Muscle layer of duodenum (tissue), 2 donors: ENCODE data around the gene OTC.

ENCODE experiments used
- H3K27ac ChIP-seq: one replicate; pipeline ENCODE4 v1.7.0; 2013; ENCODE audit warnings: mild to moderate bottlenecking, low read length
- H3K27me3 ChIP-seq: one replicate; pipeline ENCODE4 v1.7.0; 2013; ENCODE audit warnings: low read depth, mild to moderate bottlenecking, control low read depth, low read length
- H3K36me3 ChIP-seq, 2 donors: one replicate each; pipeline ENCODE4 v1.7.0; 2013; ENCODE audit warnings: low read length in 2 of 2, control low read depth in 1 of 2, mild to moderate bottlenecking in 1 of 2; ENCODE audit not compliant: insufficient read depth in 2 of 2, control insufficient read depth in 1 of 2
- H3K4me1 ChIP-seq, 2 donors: one replicate each; pipeline ENCODE4 v1.7.0; 2013; ENCODE audit warnings: low read length in 2 of 2, mild to moderate bottlenecking in 2 of 2, control low read depth in 1 of 2, moderate library complexity in 1 of 2; ENCODE audit not compliant: insufficient read depth in 2 of 2, control insufficient read depth in 1 of 2
- H3K4me3 ChIP-seq, 2 donors: one replicate each; pipeline ENCODE4 v1.7.0; 2013; ENCODE audit warnings: low read length in 2 of 2, low read depth in 1 of 2, mild to moderate bottlenecking in 1 of 2
- H3K9me3 ChIP-seq, 2 donors: one replicate each; pipeline ENCODE4 v1.7.0; 2013; ENCODE audit warnings: low read length in 2 of 2, control low read depth in 1 of 2, mild to moderate bottlenecking in 1 of 2; ENCODE audit not compliant: control insufficient read depth in 1 of 2
- donor health status: healthy.

Gene OTC

GRCh38 chrX:38363046-38363445 lies 10.6 kb downstream of the OTC start:
- no peak overlapping the region for H3K4me3 ChIP-seq
- peak overlapping the region; percentile 16 for H3K27ac ChIP-seq
- H3K27me3 ChIP-seq: no peaks in the 10 kb centered on the region
- H3K4me1 ChIP-seq: no peaks in the 10 kb centered on the region
- no peaks in the 10 kb centered on the region for H3K36me3 ChIP-seq
- H3K9me3 ChIP-seq: no peaks in the 10 kb centered on the region

- H3K27ac ChIP-seq: no peak overlapping the region
- H3K4me1 ChIP-seq: no peaks in the 10 kb centered on the region
- no peaks in the 10 kb centered on the region for H3K27me3 ChIP-seq
- no peaks in the 10 kb centered on the region for H3K9me3 ChIP-seq
- no peak overlapping the region for H3K4me3 ChIP-seq
- H3K36me3 ChIP-seq: no peaks in the 10 kb centered on the region
Observed at GRCh38 chrX:38365954-38366353, 13.6 kb downstream of the OTC start.

DNA sequence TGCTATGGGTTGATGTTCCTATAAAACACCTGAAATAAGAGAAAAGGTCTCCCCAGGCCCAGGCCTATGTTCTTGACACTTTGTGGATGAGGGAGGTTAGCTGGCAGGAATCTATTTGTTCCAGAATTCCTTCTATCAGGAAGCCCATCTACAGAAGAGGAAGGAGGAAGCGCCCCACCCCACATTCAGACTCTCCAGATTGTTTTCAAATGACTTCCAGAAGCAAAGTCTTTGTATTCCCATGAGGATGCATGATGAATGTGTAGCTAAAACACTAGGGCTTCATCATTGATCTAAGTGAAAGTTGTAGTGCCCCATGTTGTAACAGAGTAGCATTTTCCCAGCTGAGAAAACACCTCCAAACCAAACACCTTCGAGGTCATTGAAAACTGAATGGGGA lies 16.4 kb downstream of the OTC start:
- Histone ChIP-seq H3K4me1 (no peaks in the 10 kb centered on the region), H3K36me3 (no peaks in the 10 kb centered on the region), H3K27me3 (no peaks in the 10 kb centered on the region), H3K9me3 (no peaks in the 10 kb centered on the region), H3K4me3 (no peak overlapping the region), H3K27ac (no peak overlapping the region)

DNA sequence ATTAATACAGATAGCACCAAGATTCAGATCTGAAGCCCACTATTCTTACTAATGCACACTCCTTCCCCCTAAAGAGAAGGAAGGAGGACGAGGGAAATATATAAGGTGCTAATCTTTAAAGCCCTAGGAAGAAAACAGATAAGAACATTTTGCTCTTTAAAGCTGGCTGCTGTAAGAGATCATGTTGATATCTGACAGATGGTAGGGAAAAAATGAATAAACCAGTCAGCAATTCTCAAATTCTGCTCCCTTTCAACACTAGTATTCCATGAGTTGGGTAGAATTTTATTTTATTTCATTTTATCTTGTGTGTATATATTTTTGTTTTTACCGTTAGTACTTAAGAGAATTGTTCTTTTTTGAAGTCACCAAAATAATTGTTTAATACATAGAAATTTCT lies 19.2 kb downstream of the OTC start:
- H3K36me3 ChIP-seq: no peaks in the 10 kb centered on the region
- no peak overlapping the region for H3K4me3 ChIP-seq
- no peaks in the 10 kb centered on the region for H3K4me1 ChIP-seq
- no peak overlapping the region for H3K27ac ChIP-seq
- H3K9me3 ChIP-seq: no peaks in the 10 kb centered on the region
- no peaks in the 10 kb centered on the region for H3K27me3 ChIP-seq

DNA sequence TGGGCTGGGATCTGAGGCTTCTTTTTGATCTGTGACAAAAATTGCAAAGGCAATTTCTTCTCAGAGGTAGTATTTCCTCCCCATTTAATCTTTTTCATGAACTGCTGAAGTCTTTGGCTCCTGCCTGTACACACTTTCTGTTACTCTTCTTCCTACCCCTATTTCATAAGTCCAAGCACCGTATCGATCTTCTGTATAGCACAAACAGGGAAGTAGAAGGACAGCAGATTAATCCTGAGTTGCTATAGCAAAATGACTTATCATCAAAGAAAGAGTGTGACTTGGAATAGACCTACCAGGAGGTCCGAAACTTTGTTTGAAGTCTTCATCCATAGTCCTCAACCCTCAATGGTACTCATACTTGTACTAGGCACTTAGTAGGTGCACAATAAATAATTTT lies 22.0 kb downstream of the OTC start:
- no peaks in the 10 kb centered on the region for H3K4me1 ChIP-seq
- H3K27me3 ChIP-seq: no peaks in the 10 kb centered on the region
- H3K36me3 ChIP-seq: no peaks in the 10 kb centered on the region
- H3K9me3 ChIP-seq: no peaks in the 10 kb centered on the region
- no peak overlapping the region for H3K27ac ChIP-seq
- H3K4me3 ChIP-seq: no peak overlapping the region

- Histone ChIP-seq H3K9me3 (no peaks in the 10 kb centered on the region), H3K27ac (no peak overlapping the region), H3K27me3 (no peaks in the 10 kb centered on the region), H3K4me3 (no peak overlapping the region), H3K36me3 (no peaks in the 10 kb centered on the region), H3K4me1 (no peaks in the 10 kb centered on the region)
Observed at GRCh38 chrX:38375891-38376290, 23.5 kb downstream of the OTC start.

GRCh38 chrX:38376747-38377146 lies 24.3 kb downstream of the OTC start:
- no peaks in the 10 kb centered on the region for H3K4me1 ChIP-seq
- H3K36me3 ChIP-seq: no peaks in the 10 kb centered on the region
- H3K9me3 ChIP-seq: no peaks in the 10 kb centered on the region
- H3K27ac ChIP-seq: no peak overlapping the region
- H3K27me3 ChIP-seq: no peaks in the 10 kb centered on the region
- H3K4me3 ChIP-seq: no peak overlapping the region

- no peaks in the 10 kb centered on the region for H3K9me3 ChIP-seq
- no peaks in the 10 kb centered on the region for H3K4me1 ChIP-seq
- no peak overlapping the region for H3K27ac ChIP-seq
- no peaks in the 10 kb centered on the region for H3K27me3 ChIP-seq
- H3K4me3 ChIP-seq: no peak overlapping the region
- no peaks in the 10 kb centered on the region for H3K36me3 ChIP-seq
Observed at GRCh38 chrX:38379088-38379487, 26.7 kb downstream of the OTC start.

- no peaks in the 10 kb centered on the region for H3K36me3 ChIP-seq
- H3K27ac ChIP-seq: no peak overlapping the region
- H3K4me1 ChIP-seq: no peaks in the 10 kb centered on the region
- no peaks in the 10 kb centered on the region for H3K9me3 ChIP-seq
- no peaks in the 10 kb centered on the region for H3K27me3 ChIP-seq
- no peak overlapping the region for H3K4me3 ChIP-seq
Observed at GRCh38 chrX:38382663-38383062, 30.3 kb downstream of the OTC start.

DNA sequence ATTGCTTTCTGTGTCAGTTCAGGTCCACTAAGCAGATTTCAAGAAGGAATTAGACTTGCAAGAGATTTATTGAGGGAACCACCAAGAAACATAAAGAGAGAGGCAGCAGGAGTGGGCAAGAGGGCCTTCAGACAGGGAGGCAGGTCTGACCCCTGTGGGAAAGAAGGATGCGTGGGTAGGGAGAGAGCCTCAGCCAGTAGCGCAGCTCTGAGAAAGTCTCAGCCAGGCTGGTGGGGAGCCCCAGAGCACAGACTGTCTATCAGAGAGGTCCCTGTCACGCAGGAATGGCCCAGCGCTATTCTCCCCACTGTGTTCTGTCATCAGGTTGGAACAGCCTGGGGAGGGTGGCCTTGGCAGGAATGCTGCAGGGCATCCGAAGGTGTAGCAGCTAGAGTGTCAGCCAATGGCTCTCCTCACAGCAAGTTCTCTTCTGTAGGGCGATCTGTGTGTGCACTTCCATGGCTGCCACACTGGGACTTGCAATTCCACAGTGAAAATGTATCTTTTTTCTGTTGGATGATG lies 48.0 kb downstream of the OTC start:
- H3K27ac ChIP-seq: no peak overlapping the region
- no peaks in the 10 kb centered on the region for H3K36me3 ChIP-seq
- no peaks in the 10 kb centered on the region for H3K4me1 ChIP-seq
- H3K9me3 ChIP-seq: no peaks in the 10 kb centered on the region
- no peak overlapping the region for H3K4me3 ChIP-seq
- H3K27me3 ChIP-seq: no peaks in the 10 kb centered on the region

DNA sequence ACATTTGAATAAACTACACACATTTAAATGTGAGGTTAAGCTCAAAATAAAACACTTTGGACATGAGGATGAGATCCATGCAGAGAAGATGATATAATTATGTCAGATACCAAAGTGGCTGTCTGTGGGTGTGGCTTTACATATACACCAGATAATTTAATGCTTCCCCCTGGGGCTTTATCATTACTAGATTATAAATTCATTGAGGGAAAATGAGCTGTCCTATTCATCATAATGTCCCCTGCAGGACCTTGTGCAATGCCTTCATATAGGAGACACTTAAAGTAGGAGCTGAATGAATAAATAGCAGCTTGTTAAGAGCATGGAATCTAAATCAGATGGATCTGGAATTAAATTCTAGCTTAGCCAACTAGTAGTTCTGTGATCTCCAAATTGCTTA lies 49.7 kb downstream of the OTC start:
- Histone ChIP-seq H3K27ac (no peak overlapping the region), H3K27me3 (no peaks in the 10 kb centered on the region), H3K4me1 (no peaks in the 10 kb centered on the region), H3K9me3 (no peaks in the 10 kb centered on the region), H3K36me3 (no peaks in the 10 kb centered on the region), H3K4me3 (no peak overlapping the region)

DNA sequence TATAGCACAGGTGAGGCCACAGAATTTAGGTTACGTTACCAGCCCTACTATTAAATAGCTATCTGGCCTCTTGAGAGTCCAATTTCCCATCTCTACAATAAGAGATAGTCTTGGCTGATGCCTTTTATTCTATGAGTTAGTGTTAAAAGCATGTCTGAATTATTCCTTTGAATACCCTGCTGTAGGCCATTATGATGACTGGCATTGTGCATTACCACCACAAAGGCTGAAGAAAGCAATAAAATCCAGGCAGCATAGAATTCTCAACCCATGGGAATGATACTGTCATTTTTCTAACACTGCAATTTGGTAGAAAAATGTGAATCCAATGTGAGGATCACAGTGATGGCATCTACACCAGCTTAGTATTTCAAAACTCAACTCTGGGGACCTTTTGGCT lies 51.4 kb downstream of the OTC start:
- Histone ChIP-seq H3K27me3 (no peaks in the 10 kb centered on the region), H3K27ac (no peak overlapping the region), H3K36me3 (no peaks in the 10 kb centered on the region), H3K4me3 (no peak overlapping the region), H3K4me1 (no peaks in the 10 kb centered on the region), H3K9me3 (no peaks in the 10 kb centered on the region)
